Pancreas (tissue), 10 donors: Measurements from ENCODE around the gene CPEB4. TPM values are rescaled to one million over a fixed set of nuclear protein-coding genes. Genes with fewer than 3 reads are reported as not detected.

Experiments
- ATAC-seq, 4 donors: fragments of 200-7000 bp; cut with Tn5 transposase; one replicate each; pipeline versions ENCODE4 v1.8.0 to v1.9.1; 2020; ENCODE audit warnings: mild to moderate bottlenecking in 4 of 4, moderate library complexity in 4 of 4
- DNase-seq, 6 donors: peaks; one replicate each; pipeline ENCODE4 v3.0.0-alpha.2; 2020
- FAIRE-seq: peaks from 2 replicates; lab custom pipeline; 2012; peaks lifted over from hg19 to GRCh38; lab: Jason Lieb, UNC
- H3K27ac ChIP-seq, 4 donors: fragments of 200-600 bp; sonication (generic); 1 replicate in 3 of 4; 2 replicates in 1 of 4; pipeline versions ENCODE4 v1.5.0 to v1.8.0; 2020
- H3K27me3 ChIP-seq, 4 donors: fragments of 200-600 bp; one replicate each; pipeline ENCODE4 v1.8.0; 2021
- H3K36me3 ChIP-seq, 3 donors: fragments of 200-600 bp; sonication (generic) in 1 of 3; one replicate each; pipeline versions ENCODE4 v1.5.0 to v1.8.0; 2020 to 2021
- H3K4me1 ChIP-seq, 3 donors: fragments of 200-600 bp; one replicate each; pipeline ENCODE4 v1.8.0; 2021
- H3K4me3 ChIP-seq, 4 donors: fragments of 200-600 bp; sonication (generic) in 2 of 4; one replicate each; pipeline versions ENCODE4 v1.5.0 to v1.8.0; 2020 to 2021
- H3K9me3 ChIP-seq, 4 donors: fragments of 200-600 bp; one replicate each; pipeline ENCODE4 v1.8.0; 2021
- WGBS, 2 donors: extraction: QIAGEN DNeasy Blood & Tissue Kit; methylation state at CpG; one replicate each; pipeline ENCODE4 v1.1.7; 2013; 5-methylcytosine and 5-hydroxymethylcytosine counted together
- intact Hi-C, 3 donors: fragments of 100-400 bp; cut with DNase I; formaldehyde crosslinking; loops; one replicate each; pipeline versions ENCODE4 v1.11.1 to v1.14.2; 2022
- polyA plus RNA-seq, 2 donors: library from polyadenylated mRNA; stranded (reverse); fragments of 200-250 nt; gene quantifications; one replicate each; pipeline ENCODE4 v1.2.3, GENCODE V29; 2013
- total RNA-seq, 6 donors: library from RNA; stranded (reverse); fragmentation: NEBNext Ultra II Directional in 4 of 6; extraction: Animal tissue kit (Norgen Biotek cat#: 25700) in 4 of 6; gene quantifications; one replicate each; pipeline versions ENCODE4 v1.2.1 to v1.2.4, GENCODE V29; 2021 to 2023
- TF ChIP-seq, protein P1 (sequence below), 4 donors: fragments of 200-600 bp; sonication (generic) in 3 of 4; IDR thresholded peaks; one replicate each; pipeline versions ENCODE4 v1.5.0 to v1.8.0; 2021; ENCODE audit warnings: antibody characterized with exemption in 4 of 4
- donor health status: healthy with polysubstance abuse.
- donor health status: DM: no; HTN: no; CAD: no; lungs with moderate emphysema.
- donor health status: DM: no; HTN: no; CAD: no.
- donor health status: control.
- donor health status: control.
- donor health status: Bipolar disorder and iron deficiency.
- donor health status: DM: yes; HTN: yes; CAD: no.
- donor health status: DM: no; HTN: no; CAD: no.
- donor health status: DM: no; HTN: no; CAD: no.
- donor health status: DM: yes; HTN: yes; CAD: no.

CPEB4 gene
- total and polyA plus RNA-seq, 8 donors = 11.6 to 51.2 (median 26.2) TPM

DNA sequence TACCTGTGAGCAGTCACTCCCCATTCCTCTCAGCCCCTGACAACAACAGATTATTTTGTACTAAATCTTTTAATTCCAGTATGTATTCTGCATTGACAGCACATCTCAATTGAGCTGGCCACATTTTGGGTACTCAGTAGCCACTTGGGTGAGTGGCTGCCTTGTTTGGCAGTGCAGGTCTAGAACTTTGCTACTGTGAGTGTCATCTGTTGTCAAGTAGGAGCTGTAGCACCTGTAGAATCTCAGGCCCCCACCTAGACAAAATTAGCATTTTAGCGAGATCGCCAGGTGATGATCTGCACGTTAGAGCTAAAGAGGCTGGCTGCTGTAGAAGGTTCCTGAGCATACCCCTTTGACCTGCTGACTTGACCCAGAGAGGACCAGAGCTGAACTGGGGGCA is 44.4 kb upstream of the CPEB4 start:
- 81 to 91% methylated on average over 3 of the region's 3 CpGs for WGBS, 2 donors
- no peak for FAIRE-seq

DNA sequence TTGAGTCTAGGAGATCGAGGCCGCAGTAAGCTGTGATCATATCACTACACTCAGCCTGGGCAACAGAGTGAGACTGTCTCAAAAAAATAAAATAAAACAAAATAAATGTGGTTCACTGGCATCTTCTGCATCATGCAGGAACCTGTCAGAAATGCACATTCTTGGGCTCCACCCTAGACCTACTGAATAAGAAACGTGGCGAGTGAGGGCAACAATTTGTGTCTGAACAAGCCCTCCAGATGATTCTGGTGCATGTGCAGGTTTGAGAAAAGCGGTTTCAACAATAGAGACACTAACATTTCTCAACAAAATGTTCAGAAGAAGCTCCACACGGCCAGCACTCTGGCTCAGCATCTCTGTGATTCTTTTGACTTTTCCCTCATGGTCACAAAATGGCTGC is 42.8 kb upstream of the CPEB4 start:
- FAIRE-seq = no peak
- ATAC-seq = no peak
- H3K36me3 ChIP-seq = no peaks in the 10 kb centered on the region
- TF ChIP-seq, protein P1, sequence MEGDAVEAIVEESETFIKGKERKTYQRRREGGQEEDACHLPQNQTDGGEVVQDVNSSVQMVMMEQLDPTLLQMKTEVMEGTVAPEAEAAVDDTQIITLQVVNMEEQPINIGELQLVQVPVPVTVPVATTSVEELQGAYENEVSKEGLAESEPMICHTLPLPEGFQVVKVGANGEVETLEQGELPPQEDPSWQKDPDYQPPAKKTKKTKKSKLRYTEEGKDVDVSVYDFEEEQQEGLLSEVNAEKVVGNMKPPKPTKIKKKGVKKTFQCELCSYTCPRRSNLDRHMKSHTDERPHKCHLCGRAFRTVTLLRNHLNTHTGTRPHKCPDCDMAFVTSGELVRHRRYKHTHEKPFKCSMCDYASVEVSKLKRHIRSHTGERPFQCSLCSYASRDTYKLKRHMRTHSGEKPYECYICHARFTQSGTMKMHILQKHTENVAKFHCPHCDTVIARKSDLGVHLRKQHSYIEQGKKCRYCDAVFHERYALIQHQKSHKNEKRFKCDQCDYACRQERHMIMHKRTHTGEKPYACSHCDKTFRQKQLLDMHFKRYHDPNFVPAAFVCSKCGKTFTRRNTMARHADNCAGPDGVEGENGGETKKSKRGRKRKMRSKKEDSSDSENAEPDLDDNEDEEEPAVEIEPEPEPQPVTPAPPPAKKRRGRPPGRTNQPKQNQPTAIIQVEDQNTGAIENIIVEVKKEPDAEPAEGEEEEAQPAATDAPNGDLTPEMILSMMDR (IDR thresholded peaks at IDR 0.05) = no peak
- no peaks in the 10 kb centered on the region for H3K4me1 ChIP-seq
- H3K27me3 ChIP-seq = no peaks in the 10 kb centered on the region
- WGBS, 2 donors = 91 to 96% methylated on average over 6 of the region's 6 CpGs
- no peak for DNase-seq
- H3K9me3 ChIP-seq = no peaks in the 10 kb centered on the region
- H3K27ac ChIP-seq = no peak overlapping the region
- intact Hi-C loops = no loop called here
- H3K4me3 ChIP-seq = no peak overlapping the region

More for the DNA sequence above, 44.4 kb upstream of the CPEB4 start:
- Histone ChIP-seq H3K4me3 (no peak overlapping the region), H3K27me3 (no peaks in the 10 kb centered on the region), H3K27ac (no peak overlapping the region), H3K9me3 (no peaks in the 10 kb centered on the region), H3K4me1 (peaks cover 0 to 4% (median 0%) of the 10 kb centered on the region in 3 donors), H3K36me3 (no peaks in the 10 kb centered on the region)
- no peak for ATAC-seq
- TF ChIP-seq, protein P1 (IDR thresholded peaks at IDR 0.05) = no peak
- intact Hi-C loops = no loop called here
- DNase-seq = no peak

GRCh38 chr5:173846929-173847501 is 41.1 kb upstream of the CPEB4 start:
- H3K36me3 ChIP-seq = no peaks in the 10 kb centered on the region
- TF ChIP-seq, protein P1 (IDR thresholded peaks at IDR 0.05) = no peak
- intact Hi-C loops = no loop called here
- DNase-seq = no peak
- no peak for ATAC-seq
- H3K9me3 ChIP-seq = no peaks in the 10 kb centered on the region
- no peak overlapping the region for H3K4me3 ChIP-seq
- H3K4me1 ChIP-seq = no peaks in the 10 kb centered on the region
- 93 to 97% methylated on average over 1 of the region's 1 CpG for WGBS, 2 donors
- H3K27me3 ChIP-seq = no peaks in the 10 kb centered on the region
- H3K27ac ChIP-seq = no peak overlapping the region
- FAIRE-seq = no peak

DNA sequence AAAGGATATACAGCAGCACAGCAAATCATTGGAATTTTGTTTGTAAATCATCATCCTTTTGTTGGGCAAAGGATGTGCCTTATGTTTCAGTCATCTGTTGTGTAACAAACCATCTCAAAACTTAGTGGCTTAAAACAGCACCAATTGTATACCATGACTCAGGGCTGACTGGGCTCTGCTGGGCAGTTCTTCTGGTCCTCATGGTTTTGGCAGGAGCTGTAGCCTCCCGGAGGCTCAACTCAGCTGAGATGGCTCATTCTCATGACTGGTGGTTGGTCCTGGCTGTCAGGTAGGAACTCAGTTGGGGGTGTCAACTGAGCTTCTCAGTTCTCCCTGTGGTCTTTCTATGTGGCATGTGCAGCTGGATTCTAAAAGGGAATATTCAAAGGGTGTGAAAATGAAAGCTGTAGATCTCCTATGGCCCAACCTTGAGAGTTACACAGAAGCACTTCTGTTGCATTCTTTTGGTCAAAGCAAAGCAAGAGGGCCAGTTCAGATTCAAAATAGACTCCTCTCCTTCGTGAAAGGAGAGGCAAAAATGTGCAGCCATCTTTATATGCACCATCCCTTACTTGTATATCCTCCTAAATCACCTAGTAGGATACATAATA is 39.1 kb upstream of the CPEB4 start:
- Histone ChIP-seq H3K4me1 (no peaks in the 10 kb centered on the region), H3K27ac (no peak overlapping the region), H3K36me3 (no peaks in the 10 kb centered on the region), H3K27me3 (no peaks in the 10 kb centered on the region), H3K4me3 (no peak overlapping the region), H3K9me3 (no peaks in the 10 kb centered on the region)
- ATAC-seq (no peak), FAIRE-seq (no peak), DNase-seq (no peak)
- intact Hi-C loops = no loop called here
- TF ChIP-seq, protein P1 (IDR thresholded peaks at IDR 0.05) = no peak
- WGBS, 2 donors = 51 to 95% methylated on average over 2 of the region's 2 CpGs

GRCh38 chr5:173849908-173850307 is 38.2 kb upstream of the CPEB4 start:
- ATAC-seq (no peak), FAIRE-seq (no peak), DNase-seq (no peak)
- TF ChIP-seq, protein P1 (IDR thresholded peaks at IDR 0.05) = no peak
- WGBS, 2 donors = 89 to 96% methylated on average over 4 of the region's 4 CpGs
- Histone ChIP-seq H3K36me3 (no peaks in the 10 kb centered on the region), H3K4me3 (no peak overlapping the region), H3K9me3 (no peaks in the 10 kb centered on the region), H3K27ac (no peak overlapping the region), H3K27me3 (no peaks in the 10 kb centered on the region), H3K4me1 (no peaks in the 10 kb centered on the region)
- intact Hi-C loops = no loop called here
